ENCODE data around the gene DNTTIP2. TPM values are rescaled to one million over a fixed set of nuclear protein-coding genes. Genes with fewer than 3 reads are reported as not detected.
"Not testable (repeated sequence)": the region's sequence is repeated elsewhere in the genome, so short reads cannot be mapped to it uniquely, and the experiment has no call there.

The DNTTIP2 gene
- total RNA-seq, 2 donors from 2014 or later: 15.9 to 26.1 TPM

DNA sequence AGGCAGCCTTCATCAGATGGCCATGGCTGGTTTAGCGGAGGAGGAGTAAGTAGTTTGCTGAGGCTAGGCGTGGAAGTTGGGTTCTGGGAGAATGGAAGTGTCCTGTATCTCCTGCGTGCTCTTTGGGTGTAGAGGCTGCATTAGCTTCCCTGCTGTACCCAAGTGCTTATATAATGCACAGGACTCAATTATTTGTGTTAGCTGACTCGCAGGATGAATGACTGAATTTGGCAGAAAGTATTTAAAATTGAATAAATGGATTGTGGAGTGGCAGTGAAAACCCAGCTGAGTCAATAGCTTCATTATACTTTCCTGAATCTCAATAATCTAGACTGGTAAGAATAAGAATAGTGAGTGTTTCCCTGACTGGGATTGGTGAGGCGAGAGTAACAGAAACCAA, 13.8 kb downstream of the DNTTIP2 start:
- no peak overlapping the region for H3K27ac ChIP-seq
- no peak overlapping the region for H3K4me3 ChIP-seq
- TF ChIP-seq CTCF (IDR thresholded peaks at IDR 0.05) (no peak), POLR2A (IDR thresholded peaks at IDR 0.05) (no peak), POLR2AphosphoS5 (IDR thresholded peaks at IDR 0.05) (no peak)
- intact Hi-C loops (cut with DNase I): no loop called here
- H3K9me3 ChIP-seq: no peaks in the 10 kb centered on the region
- H3K27me3 ChIP-seq (replicated peaks; ENCODE audit: insufficient read depth): no peaks in the 10 kb centered on the region
- no peak for DNase-seq (ENCODE audit: low spot score)
- 91% methylated on average over 5 of the region's 5 CpGs for WGBS
- H3K4me1 ChIP-seq (replicated peaks): no peaks in the 10 kb centered on the region
- H3K36me3 ChIP-seq: peaks cover 0 to 6% of the 10 kb centered on the region in 2 donors

GRCh38 chr1:93864175-93864574, 14.8 kb downstream of the DNTTIP2 start:
- no peaks in the 10 kb centered on the region for H3K9me3 ChIP-seq
- no peaks in the 10 kb centered on the region for H3K27me3 ChIP-seq (replicated peaks; ENCODE audit: insufficient read depth)
- H3K4me3 ChIP-seq: no peak overlapping the region
- intact Hi-C loops (cut with DNase I): no loop called here
- no peak for DNase-seq (ENCODE audit: low spot score)
- no peaks in the 10 kb centered on the region for H3K36me3 ChIP-seq
- TF ChIP-seq CTCF (IDR thresholded peaks at IDR 0.05) (no peak), POLR2A (IDR thresholded peaks at IDR 0.05) (no peak), POLR2AphosphoS5 (IDR thresholded peaks at IDR 0.05) (no peak)
- 72% methylated on average over 3 of the region's 3 CpGs for WGBS
- no peaks in the 10 kb centered on the region for H3K4me1 ChIP-seq (replicated peaks)
- no peak overlapping the region for H3K27ac ChIP-seq

DNA sequence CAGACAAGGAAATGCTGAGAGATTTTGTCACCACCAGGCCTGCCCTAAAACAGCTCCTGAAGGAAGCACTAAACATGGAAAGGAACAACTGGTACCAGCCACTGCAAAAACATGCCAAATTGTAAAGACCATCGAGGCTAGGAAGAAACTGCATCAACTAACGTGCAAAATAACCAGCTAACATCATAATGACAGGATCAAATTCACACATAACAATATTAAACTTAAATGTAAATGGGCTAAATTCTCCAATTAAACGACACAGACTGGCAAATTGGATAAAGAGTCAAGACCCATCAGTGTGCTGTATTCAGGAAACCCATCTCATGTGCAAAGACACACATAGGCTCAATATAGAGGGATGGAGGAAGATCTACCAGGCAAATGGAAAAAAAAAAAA, 21.4 kb downstream of the DNTTIP2 start:
- H3K4me1 ChIP-seq (replicated peaks); H3K27me3 ChIP-seq (replicated peaks; ENCODE audit: insufficient read depth); H3K4me3 ChIP-seq; H3K9me3 ChIP-seq; intact Hi-C loops (cut with DNase I); H3K36me3 ChIP-seq; DNase-seq (ENCODE audit: low spot score); H3K27ac ChIP-seq: not testable (repeated sequence)
- 58% methylated on average over 3 of the region's 3 CpGs for WGBS

DNA sequence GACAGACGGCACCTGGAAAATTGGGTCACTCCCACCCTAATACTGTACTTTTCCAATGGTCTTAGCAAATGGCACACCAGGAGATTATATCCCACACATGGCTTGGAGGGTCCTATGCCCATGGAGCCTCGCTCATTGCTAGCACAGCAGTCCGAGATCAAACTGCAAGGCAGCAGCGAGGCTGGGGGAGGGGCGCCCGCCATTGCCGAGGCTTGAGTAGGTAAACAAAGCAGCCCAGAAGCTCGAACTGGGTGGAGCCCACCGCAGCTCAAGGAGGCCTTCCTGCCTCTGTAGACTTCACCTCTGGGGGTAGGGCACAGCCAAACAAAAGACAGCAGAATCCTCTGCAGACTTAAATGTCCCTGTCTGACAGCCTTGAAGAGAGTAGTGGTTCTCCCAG, 23.0 kb downstream of the DNTTIP2 start:
- H3K4me1 ChIP-seq (replicated peaks); H3K27ac ChIP-seq; H3K27me3 ChIP-seq (replicated peaks; ENCODE audit: insufficient read depth); DNase-seq (ENCODE audit: low spot score); H3K9me3 ChIP-seq; intact Hi-C loops (cut with DNase I); H3K36me3 ChIP-seq; H3K4me3 ChIP-seq: not testable (repeated sequence)
- 93% methylated on average over 6 of the region's 9 CpGs for WGBS

DNA sequence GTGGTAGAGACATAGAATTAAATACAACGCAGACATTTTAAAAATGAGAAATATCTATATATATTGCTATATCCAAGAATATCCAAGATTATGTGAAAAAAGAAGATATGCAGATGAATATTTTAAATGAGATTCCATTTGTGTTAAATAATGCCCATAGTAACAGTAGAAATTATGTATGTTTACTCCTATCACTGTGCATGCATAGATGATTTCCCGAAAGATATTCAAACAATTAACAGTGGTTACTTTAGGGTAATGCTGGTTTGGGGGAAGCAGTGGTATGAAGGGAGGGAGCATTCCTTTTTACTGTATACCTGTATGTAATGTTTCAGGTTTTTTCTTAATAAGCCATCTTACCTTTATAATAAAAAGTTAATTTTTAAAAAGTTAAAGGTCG, 25.1 kb downstream of the DNTTIP2 start:
- Histone ChIP-seq H3K9me3 (no peaks in the 10 kb centered on the region), H3K4me3 (no peak overlapping the region), H3K36me3 (no peaks in the 10 kb centered on the region), H3K4me1 (replicated peaks) (no peaks in the 10 kb centered on the region), H3K27ac (no peak overlapping the region), H3K27me3 (replicated peaks; ENCODE audit: insufficient read depth) (no peaks in the 10 kb centered on the region)
- 94% methylated on average over 3 of the region's 3 CpGs for WGBS
- no peak for DNase-seq (ENCODE audit: low spot score)
- TF ChIP-seq POLR2A (IDR thresholded peaks at IDR 0.05): no peak
- intact Hi-C loops (cut with DNase I): no loop called here

DNA sequence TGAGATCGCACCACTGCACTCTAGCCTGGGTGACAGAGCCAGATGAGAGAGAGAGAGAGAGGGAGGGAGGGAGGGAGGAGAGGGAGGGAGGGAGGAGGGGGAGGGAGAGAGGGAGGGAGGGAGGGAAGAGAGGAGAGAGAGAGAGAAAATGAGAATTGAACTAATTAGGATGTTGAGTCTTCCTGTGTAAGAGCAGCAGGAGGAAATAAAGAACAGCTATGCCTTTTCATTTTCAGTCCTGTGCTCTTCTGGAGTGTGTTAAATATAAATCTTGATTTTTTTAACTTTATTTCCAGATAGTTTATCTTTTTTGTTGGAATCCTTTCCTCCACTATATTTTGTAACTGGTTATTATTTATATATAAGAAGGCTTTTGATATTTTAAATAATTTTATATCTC, 27.1 kb downstream of the DNTTIP2 start:
- no peaks in the 10 kb centered on the region for H3K27me3 ChIP-seq (replicated peaks; ENCODE audit: insufficient read depth)
- H3K36me3 ChIP-seq: no peaks in the 10 kb centered on the region
- no peak overlapping the region for H3K4me3 ChIP-seq
- no peak overlapping the region for H3K27ac ChIP-seq
- no peak for TF ChIP-seq POLR2AphosphoS5 (IDR thresholded peaks at IDR 0.05)
- TF ChIP-seq POLR2A (IDR thresholded peaks at IDR 0.05): no peak
- no peak for TF ChIP-seq CTCF (IDR thresholded peaks at IDR 0.05)
- H3K4me1 ChIP-seq (replicated peaks): no peaks in the 10 kb centered on the region
- no peaks in the 10 kb centered on the region for H3K9me3 ChIP-seq
- 82% methylated on average over 1 of the region's 1 CpG for WGBS
- intact Hi-C loops (cut with DNase I): no loop called here
- DNase-seq (ENCODE audit: low spot score): no peak

DNA sequence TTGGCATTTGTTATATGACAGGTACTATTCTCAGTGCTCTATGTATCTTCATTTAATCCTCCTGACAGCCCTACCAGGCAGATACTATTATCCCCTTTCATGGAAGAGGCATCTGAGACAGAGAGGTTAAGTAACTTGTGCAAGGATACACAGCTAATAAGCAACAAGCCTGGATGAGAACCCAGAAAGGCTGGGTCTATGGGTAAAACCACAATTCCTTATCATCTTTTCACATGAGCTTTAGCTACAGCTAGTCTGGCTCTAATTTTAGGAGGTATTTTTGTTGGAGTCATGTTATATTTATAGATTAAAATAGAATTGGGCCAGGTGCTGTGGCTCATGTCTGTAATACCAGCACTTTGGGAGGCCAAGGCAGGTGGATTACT, 27.7 kb downstream of the DNTTIP2 start:
- no peak overlapping the region for H3K4me3 ChIP-seq
- no peaks in the 10 kb centered on the region for H3K36me3 ChIP-seq
- TF ChIP-seq POLR2A (IDR thresholded peaks at IDR 0.05) (no peak), CTCF (IDR thresholded peaks at IDR 0.05) (no peak), POLR2AphosphoS5 (IDR thresholded peaks at IDR 0.05) (no peak)
- intact Hi-C loops (cut with DNase I): no loop called here
- no peaks in the 10 kb centered on the region for H3K9me3 ChIP-seq
- H3K27ac ChIP-seq: no peak overlapping the region
- no peaks in the 10 kb centered on the region for H3K27me3 ChIP-seq (replicated peaks; ENCODE audit: insufficient read depth)
- no peak for DNase-seq (ENCODE audit: low spot score)
- H3K4me1 ChIP-seq (replicated peaks): no peaks in the 10 kb centered on the region
